GM12865 (cell line): ENCODE results near the gene SEMA6A.

Experiments used
- DNase-seq: peaks from one replicate; pipeline ENCODE4 v3.0.0; 2010; ENCODE audit warnings: low read depth
- H3K4me3 ChIP-seq: 2 replicates; pipeline ENCODE4 v1.5.1; 2011; ENCODE audit warnings: mild to moderate bottlenecking, low read depth, low read length, control low read depth
- TF ChIP-seq, protein P1 (sequence below): IDR thresholded peaks from 2 replicates; pipeline ENCODE4 v1.5.1; 2011; ENCODE audit warnings: low read length, control low read depth, low read depth, inconsistent platforms; ENCODE audit not compliant: insufficient read depth; ENCODE audit errors: missing control alignments

SEMA6A gene

GRCh38 chr5:116542619-116543018, 32.0 kb downstream of the SEMA6A start:
- TF ChIP-seq, protein P1, sequence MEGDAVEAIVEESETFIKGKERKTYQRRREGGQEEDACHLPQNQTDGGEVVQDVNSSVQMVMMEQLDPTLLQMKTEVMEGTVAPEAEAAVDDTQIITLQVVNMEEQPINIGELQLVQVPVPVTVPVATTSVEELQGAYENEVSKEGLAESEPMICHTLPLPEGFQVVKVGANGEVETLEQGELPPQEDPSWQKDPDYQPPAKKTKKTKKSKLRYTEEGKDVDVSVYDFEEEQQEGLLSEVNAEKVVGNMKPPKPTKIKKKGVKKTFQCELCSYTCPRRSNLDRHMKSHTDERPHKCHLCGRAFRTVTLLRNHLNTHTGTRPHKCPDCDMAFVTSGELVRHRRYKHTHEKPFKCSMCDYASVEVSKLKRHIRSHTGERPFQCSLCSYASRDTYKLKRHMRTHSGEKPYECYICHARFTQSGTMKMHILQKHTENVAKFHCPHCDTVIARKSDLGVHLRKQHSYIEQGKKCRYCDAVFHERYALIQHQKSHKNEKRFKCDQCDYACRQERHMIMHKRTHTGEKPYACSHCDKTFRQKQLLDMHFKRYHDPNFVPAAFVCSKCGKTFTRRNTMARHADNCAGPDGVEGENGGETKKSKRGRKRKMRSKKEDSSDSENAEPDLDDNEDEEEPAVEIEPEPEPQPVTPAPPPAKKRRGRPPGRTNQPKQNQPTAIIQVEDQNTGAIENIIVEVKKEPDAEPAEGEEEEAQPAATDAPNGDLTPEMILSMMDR: no peak
- DNase-seq: no peak
- H3K4me3 ChIP-seq: no peak overlapping the region

GRCh38 chr5:116539222-116539621, 35.4 kb downstream of the SEMA6A start:
- TF ChIP-seq, protein P1: no peak
- DNase-seq: no peak
- H3K4me3 ChIP-seq: no peak overlapping the region

- no peak overlapping the region for H3K4me3 ChIP-seq
- no peak for DNase-seq
- TF ChIP-seq, protein P1: no peak
Observed at GRCh38 chr5:116536316-116537083, 38.1 kb downstream of the SEMA6A start.

DNA sequence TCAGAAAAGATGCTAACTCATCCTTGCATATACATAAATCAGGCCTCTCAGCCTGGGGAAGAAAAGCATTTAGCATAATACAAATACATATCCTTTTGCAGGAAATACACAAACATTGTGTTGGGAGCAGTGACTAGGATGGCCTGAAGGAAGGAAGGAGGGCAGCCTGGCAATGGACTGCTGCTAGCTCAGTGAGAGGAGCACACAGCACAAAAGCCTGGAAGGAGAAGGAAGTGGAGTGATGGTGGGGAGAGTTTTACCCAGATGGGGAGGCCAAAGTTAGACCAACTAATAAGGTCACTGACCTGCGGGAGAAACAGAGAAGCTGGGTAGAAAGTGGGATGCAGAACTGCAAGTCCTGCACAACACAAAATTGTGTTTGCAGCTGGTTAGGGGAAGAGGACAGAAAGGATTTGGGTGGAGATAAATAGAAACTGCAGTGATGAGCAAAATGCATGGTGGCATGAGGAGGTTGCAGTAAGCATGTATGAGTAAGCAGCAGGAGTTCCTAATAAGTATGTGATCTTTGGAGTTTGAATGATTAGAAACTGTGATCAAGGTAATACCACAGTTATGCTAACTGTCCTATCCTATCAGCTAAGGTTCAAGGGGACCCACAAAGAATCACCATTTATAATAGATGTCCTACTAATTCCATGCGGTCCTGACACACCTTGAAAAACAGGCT, 39.5 kb downstream of the SEMA6A start:
- TF ChIP-seq, protein P1: no peak
- no peak for DNase-seq
- H3K4me3 ChIP-seq: no peak overlapping the region

- TF ChIP-seq, protein P1: no peak
- no peak overlapping the region for H3K4me3 ChIP-seq
- no peak for DNase-seq
Observed at GRCh38 chr5:116532762-116533525, 41.7 kb downstream of the SEMA6A start.

DNA sequence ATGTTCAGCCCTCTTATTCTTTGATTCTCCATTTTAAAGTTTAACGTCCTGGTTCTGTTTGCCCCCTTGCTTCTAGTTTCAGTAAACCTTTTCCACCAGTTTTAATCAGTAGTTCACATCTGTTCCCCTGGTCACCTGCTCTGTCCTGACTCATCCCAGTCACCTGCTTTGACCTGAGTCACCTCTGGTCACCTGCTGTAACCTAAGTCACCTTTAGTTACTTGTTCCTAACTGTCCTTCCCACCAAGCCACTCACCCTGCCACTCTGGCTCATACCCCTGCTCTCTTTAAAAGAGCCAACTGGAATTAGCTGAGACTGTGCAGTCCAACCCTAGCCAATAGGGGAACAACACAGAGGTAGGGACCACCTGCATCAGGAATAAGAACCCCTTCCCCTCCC, 43.0 kb downstream of the SEMA6A start:
- TF ChIP-seq, protein P1: no peak
- DNase-seq: no peak

More for the DNA sequence above, 43.0 kb downstream of the SEMA6A start:
- H3K4me3 ChIP-seq: no peak overlapping the region
